Measurements from ENCODE around the gene SCG2. TPM values are rescaled to one million over a fixed set of nuclear protein-coding genes. Genes with fewer than 3 reads are reported as not detected.

SCG2 gene
- polyA plus RNA-seq, 1 experiment: 1.8 TPM

- CTCF ChIA-PET: no interaction called here
- TF ChIP-seq CTCF (IDR thresholded peaks at IDR 0.05; ENCODE audit: low read depth, low read length): no peak
- Histone ChIP-seq H3K4me3 (ENCODE audit: low read depth, low read length) (no peak overlapping the region), H3K27ac (ENCODE audit: low read depth, low read length) (peak overlapping the region; percentile 31), H3K9me3 (ENCODE audit: control insufficient read depth, insufficient read depth, low read length) (no peaks in the 10 kb centered on the region; the same call in 1 of the 2 replicates), H3K27me3 (ENCODE audit: control insufficient read depth, insufficient read depth, low read length) (peaks cover 2% of the 10 kb centered on the region)
- POLR2A ChIA-PET: no interaction called here
- DNase-seq (ENCODE audit: low read depth, low spot score): no peak
Measured at GRCh38 chr2:223591596-223591995, 10.6 kb downstream of the SCG2 start.

DNA sequence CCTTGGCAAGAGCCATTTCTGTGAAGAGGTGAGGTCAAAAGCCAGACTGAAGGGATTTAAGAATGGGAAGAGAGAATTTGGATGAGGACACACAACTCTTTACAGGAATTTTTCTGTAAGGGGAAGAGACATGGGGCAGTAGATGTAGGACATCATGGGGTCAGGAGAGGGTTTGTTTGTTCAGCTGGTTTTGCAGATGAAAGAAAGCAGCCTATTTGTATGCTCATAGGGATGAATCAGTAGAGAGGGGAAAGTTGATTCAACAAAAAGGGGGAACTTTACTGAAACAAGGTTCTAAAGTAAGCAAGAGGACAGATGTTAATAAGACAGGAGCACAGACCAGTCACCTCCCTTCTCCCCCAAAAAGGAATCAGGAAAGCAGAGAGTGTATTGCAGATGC, 11.2 kb downstream of the SCG2 start:
- Histone ChIP-seq H3K27ac (ENCODE audit: low read depth, low read length) (peak overlapping the region; percentile 31), H3K4me3 (ENCODE audit: low read depth, low read length) (no peak overlapping the region), H3K27me3 (ENCODE audit: control insufficient read depth, insufficient read depth, low read length) (peaks cover 2% of the 10 kb centered on the region), H3K9me3 (ENCODE audit: control insufficient read depth, insufficient read depth, low read length) (no peaks in the 10 kb centered on the region; the same call in 1 of the 2 replicates)
- POLR2A ChIA-PET: no interaction called here
- no peak for DNase-seq (ENCODE audit: low read depth, low spot score)
- TF ChIP-seq CTCF (IDR thresholded peaks at IDR 0.05; ENCODE audit: low read depth, low read length): no peak
- CTCF ChIA-PET: no interaction called here

DNA sequence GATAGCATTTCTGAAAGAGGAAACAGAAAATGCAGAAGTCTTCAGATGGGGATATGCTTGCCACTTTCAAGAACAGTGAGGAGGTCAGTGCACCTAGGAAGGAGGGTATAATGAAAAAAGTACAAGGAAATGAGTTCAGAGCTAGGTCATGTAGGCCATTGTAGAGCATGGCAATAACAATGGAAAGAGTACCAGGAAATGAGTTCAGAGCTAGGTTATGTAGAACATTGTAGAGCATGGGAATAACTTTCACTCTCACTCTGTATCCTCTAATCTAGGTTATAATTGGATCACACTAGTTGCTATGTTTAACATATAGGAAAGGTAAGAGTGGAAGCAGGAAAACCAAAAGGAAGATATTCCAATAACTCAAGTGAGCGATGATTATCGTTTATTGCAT, 12.3 kb downstream of the SCG2 start:
- Histone ChIP-seq H3K9me3 (ENCODE audit: control insufficient read depth, insufficient read depth, low read length) (no peaks in the 10 kb centered on the region; the same call in 1 of the 2 replicates), H3K27me3 (ENCODE audit: control insufficient read depth, insufficient read depth, low read length) (peaks cover 2% of the 10 kb centered on the region), H3K27ac (ENCODE audit: low read depth, low read length) (no peak overlapping the region), H3K4me3 (ENCODE audit: low read depth, low read length) (no peak overlapping the region)
- ChIA-PET CTCF (no interaction called here), POLR2A (no interaction called here)
- TF ChIP-seq CTCF (IDR thresholded peaks at IDR 0.05; ENCODE audit: low read depth, low read length): no peak
- DNase-seq (ENCODE audit: low read depth, low spot score): no peak

DNA sequence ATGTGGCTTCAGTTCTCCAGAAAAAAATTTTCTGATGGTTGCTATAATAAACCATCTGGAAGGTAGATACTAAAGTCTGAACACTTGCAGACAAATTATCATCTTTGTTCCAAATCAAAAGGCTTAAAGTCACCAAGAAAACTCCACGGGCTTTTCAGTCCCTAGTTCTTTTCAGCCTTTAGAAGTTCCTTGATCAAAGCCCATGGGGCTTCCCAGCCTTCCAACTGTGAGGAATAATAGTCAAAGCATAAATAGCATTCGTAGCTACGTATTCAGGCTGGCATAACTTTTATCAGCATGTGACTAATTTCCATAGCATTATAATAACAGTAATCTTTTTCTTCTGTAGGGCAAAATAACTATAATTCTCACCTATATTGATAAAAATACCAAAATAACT, 13.9 kb downstream of the SCG2 start:
- H3K27ac ChIP-seq (ENCODE audit: low read depth, low read length): no peak overlapping the region
- no peak overlapping the region for H3K4me3 ChIP-seq (ENCODE audit: low read depth, low read length)
- ChIA-PET CTCF (no interaction called here), POLR2A (no interaction called here)
- DNase-seq (ENCODE audit: low read depth, low spot score): no peak
- TF ChIP-seq CTCF (IDR thresholded peaks at IDR 0.05; ENCODE audit: low read depth, low read length): no peak
- H3K27me3 ChIP-seq (ENCODE audit: control insufficient read depth, insufficient read depth, low read length): peaks cover 2% of the 10 kb centered on the region
- H3K9me3 ChIP-seq (ENCODE audit: control insufficient read depth, insufficient read depth, low read length): no peaks in the 10 kb centered on the region

GRCh38 chr2:223587301-223587700, 14.9 kb downstream of the SCG2 start:
- no peak for TF ChIP-seq CTCF (IDR thresholded peaks at IDR 0.05; ENCODE audit: low read depth, low read length)
- CTCF ChIA-PET: interaction anchor here (1.0 kb wide), 1 partner anchor 15 kb away, joined by 4 read pairs; the partner anchor contains the start of gene SCG2
- DNase-seq (ENCODE audit: low read depth, low spot score): no peak

More at GRCh38 chr2:223587301-223587700, 14.9 kb downstream of the SCG2 start:
- H3K9me3 ChIP-seq (ENCODE audit: control insufficient read depth, insufficient read depth, low read length): no peaks in the 10 kb centered on the region
- no peak overlapping the region for H3K4me3 ChIP-seq (ENCODE audit: low read depth, low read length)
- no peak overlapping the region for H3K27ac ChIP-seq (ENCODE audit: low read depth, low read length)
- peaks cover 2% of the 10 kb centered on the region for H3K27me3 ChIP-seq (ENCODE audit: control insufficient read depth, insufficient read depth, low read length)
- POLR2A ChIA-PET: no interaction called here
